HG03280 (cell line): ENCODE results near the gene BEGAIN.

Experiments
- ATAC-seq: cut with Tn5 transposase; IDR thresholded peaks from one replicate; pipeline ENCODE4 v1.9.1; 2021; ENCODE audit warnings: mild to moderate bottlenecking, moderate library complexity; ENCODE audit not compliant: unreplicated experiment

The BEGAIN gene

GRCh38 chr14:100554696-100555320 is 32.4 kb downstream of the BEGAIN start:
- no peak for ATAC-seq

DNA sequence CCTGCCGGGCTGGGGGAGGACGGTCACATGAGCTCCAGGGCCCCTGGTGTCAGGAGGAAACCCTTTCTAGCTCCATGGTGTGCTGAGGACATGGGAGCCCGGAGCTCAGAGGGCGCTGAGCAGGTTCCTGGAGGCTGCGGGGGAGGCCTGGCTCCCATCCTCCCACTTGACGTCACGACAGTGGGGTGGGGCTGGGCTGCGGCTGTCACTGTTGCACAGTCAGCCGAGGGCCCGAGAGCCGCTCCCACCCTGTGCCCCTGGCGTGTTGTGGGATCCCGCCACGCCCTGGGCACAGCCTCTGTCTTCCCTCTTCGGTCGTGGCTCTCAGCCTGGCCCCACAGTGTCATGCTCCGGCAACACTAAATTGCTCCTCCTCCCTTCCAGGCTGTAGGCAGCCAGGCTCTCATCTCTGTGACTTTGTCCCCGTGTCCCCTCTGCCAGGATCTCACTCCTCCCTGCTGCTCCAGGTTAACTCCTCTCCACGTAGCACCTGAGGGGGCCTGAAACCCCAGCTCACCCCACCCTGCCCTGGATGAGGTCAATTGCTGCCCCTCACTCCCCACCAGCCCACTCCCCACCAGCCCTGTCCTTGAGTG is 33.0 kb downstream of the BEGAIN start:
- ATAC-seq = no peak

DNA sequence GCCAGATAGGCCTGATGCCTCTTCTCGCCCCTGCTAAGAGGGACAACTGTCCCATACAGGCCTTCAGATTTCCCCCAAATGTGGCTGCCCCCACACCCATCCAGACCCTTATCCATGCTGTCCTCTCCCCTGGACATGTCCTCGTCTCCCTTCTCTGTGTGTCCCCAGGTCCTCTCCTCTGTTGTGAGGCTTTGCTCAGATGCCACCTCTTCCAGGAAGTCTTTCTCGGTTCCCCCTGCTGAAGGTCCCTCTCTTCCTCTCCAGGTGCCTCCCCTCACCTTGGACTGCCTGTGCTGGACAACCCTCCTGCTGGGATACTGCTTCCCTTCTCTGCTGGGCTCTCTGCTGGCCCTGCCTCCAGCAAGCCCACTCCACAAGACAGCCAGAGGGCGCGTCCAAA is 33.7 kb downstream of the BEGAIN start:
- no peak for ATAC-seq

DNA sequence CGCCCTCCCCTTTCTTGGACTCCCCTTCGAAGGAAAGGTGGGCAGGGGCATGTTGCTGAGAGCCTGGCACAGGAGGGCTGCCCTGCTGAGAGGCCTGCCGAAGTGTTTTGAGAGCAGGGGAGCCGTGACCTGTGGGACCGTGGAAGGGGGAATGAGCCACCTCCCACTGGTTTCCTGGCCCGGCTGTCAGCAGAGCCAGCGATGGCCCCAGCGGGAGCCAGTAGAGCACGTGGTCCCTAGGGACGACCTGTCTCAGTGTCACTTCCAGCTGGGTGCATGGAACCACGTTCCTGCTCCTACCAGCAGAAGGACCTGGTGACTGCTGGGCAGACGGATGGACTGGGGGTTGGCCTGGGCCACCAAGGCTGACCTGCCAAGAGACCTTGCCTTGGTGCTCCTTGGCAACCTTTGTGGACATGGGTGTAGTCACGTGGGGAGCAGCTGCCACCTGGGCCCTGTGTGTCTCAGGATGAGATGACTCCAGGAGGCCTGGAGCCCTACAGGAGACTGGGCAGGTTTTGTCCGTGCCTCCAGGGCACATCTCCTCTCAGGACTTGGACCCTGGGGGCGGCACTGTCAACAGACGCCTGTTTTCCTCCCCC is 34.6 kb downstream of the BEGAIN start:
- no peak for ATAC-seq

DNA sequence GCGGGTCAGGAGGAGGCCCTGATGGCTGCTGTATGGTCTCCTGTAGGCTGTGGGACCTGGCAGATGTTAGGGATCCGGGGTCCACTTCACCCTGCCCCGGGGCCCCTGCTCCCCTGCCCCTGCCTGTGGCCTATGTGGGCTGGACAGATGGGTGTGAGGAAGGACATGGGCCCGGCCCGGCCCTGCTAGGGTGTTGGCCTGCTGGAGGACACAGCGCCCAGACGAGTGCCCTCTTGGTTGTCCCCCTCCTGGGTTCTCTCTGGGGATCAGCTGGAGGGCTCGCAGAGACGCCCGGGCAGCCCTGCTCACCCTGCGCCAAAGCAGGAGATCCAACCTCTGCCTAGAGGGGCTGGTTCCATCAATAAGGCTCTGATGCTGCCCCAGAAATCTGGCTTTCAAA is 36.2 kb downstream of the BEGAIN start:
- ATAC-seq = no peak

DNA sequence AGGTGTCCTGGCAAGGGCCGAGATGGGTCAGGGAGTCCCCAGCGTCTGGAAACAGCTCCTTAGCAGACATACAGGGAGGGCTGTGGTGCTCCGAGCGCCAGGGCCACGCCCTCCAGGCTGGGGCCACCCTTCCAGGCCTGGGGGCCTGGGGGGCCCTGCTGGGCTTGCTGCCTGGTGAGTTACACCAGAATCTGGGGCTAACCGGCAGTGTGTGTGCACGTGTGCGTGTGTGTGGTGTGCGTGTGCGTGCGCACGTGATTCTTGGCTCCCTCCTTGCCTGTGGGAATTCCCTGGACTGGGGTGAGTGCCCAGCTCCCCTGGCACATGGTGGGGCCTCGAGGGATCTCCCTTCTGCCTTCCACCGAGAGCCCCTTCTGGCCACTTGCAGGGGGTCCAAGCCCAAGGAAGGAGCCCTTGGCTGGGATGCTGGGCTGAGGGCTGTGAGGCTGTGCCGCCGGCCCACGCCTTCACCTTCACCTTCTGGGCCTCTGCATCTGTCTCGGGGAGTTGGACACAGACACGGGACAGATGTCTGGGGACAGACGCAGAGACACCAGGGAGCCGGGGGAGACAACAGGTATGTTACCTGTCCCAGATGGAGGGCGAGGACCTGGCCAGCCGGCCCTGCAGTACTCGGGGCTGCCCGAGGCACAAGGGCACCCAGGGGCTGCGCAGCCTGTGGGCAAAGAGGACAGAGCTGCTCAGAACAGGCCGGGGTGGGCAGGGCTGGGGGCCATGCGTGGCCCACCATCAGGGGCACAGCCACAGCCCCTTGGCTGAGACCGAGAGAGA is 37.2 kb downstream of the BEGAIN start:
- no peak for ATAC-seq

- ATAC-seq = no peak
Observed at GRCh38 chr14:100548939-100549338, 38.3 kb downstream of the BEGAIN start.

DNA sequence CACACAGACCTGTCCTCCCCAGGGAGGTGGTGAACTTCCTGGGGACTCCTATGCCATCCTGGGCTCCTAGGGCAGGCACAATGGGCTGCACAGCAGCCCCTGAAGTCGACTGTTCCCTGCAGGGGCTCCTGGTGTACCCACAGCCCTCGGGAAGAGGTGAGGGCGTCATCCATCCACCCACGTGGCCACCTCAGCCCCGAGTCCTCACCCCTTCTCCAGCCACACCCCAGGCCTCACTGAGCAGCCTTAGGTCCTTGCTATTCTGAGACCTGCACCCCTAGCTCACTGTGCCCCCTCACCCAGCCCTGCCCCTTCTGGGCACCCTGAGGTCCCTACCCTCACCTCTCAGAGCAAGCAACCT is 38.9 kb downstream of the BEGAIN start:
- ATAC-seq = no peak

- ATAC-seq = no peak
Observed at GRCh38 chr14:100547633-100548294, 39.5 kb downstream of the BEGAIN start.

DNA sequence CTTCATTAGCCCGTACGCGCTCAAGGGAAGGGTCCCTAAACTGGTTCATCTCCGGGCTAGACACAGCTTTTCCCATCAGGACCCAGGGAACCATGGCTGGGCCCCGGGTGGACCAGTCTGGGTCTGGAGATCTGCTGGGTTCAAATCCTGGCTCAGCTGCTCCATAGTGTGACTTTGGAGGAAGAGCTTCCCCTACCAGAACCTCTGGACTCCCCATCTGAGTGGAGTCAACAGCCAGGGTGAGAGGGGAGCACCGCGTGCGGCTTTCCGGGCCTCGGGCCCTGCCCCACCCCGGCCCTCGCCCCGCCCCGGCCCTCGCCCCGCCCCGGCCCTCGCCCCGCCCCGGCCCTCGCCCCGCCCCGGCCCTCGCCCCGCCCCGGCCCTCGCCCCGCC is 41.2 kb downstream of the BEGAIN start:
- ATAC-seq = no peak

DNA sequence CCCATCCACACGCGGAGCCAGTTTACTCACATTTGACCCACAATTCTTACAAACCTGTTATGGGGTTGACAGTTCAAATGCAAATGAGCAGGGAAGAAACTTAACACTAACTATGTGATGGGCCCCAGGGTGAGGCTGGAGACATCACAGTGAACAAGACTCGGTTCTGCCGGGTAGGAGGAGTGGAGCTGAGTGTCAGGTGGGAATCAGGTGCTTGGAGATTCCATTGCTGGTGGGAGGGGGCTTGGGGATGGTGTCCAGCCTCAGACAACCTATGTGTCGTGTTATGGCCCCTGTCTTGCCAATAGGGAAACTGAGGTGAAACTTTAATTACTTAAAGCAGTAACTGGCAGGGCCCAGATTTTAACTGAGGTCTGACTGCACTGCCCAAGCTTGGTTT is 41.9 kb downstream of the BEGAIN start:
- no peak for ATAC-seq

DNA sequence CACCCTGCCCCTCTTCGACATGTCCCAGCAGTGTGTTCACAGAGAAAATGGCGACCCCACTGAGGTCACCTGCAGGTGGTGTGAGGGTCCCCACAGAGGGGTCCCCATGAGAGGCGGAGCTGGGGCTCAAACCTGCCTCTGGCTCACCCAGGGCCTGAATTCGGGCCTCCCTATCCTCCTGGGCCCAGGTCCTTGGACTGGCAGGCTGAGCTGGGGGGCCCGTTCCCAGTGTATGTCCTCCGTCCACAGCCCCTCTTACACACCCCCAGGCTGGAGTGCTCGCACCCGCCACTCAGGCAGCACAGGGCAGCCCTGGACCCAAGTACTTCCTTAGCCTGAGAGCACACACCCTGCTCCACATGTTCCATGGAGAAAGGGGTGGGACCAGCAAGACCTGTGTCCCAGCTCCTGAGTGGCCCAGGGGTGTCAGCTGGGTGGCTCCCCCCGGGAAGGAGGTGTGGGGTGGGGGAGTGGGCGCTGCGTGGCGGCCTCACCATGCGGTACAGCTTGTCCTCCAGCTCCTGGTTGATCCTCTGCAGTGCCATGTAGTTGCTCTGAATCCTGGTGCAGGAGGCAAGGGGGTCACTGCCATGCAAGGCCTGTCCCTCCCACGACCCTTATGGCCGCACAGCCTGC is 42.6 kb downstream of the BEGAIN start:
- no peak for ATAC-seq

DNA sequence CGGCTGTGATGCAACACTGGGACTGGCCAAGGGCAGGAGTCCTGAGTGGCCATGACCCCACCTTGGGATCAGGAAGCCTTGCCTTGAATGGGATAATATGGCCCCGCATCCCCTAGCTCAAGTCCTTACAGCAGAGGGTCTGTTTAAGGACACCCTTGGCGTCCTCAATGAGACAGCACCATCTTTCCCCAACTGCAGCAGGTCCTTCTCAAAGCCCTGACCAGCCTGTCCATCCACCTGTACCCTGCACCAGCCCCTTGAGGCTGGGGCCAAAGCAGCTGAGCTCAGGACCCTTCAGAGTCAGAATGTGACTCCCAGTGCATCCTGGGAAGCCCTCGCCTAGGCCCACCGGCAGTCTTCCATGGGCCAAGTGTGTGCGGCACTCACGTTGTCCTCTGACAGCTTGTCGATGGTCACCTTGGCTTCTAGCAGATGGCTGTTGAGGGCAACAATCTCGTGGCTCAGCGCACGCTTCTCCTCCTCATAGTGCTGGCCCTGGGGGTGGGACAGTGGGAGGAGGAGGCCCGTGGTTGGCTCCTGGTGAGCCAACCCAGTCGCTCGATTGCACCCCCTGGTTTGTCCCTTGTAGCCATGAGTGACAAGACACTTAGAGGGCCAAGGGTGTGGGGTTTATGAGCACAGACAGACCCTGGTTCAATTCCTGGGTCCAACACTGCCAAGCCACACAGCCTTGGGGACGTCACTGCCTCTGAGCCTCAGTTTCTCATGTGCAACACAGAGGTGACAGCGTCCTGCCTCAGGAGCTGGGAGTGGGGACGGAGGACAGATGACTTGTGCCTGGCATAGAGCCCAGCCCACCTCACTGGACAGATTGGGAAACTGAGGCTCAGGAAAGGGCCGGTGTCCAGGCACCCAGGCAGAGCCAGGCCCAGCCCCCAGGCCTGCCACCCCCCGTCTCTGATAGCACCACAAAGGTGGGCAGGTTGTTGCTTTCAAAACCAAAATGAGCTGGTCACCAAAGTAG is 43.5 kb downstream of the BEGAIN start:
- ATAC-seq = no peak

DNA sequence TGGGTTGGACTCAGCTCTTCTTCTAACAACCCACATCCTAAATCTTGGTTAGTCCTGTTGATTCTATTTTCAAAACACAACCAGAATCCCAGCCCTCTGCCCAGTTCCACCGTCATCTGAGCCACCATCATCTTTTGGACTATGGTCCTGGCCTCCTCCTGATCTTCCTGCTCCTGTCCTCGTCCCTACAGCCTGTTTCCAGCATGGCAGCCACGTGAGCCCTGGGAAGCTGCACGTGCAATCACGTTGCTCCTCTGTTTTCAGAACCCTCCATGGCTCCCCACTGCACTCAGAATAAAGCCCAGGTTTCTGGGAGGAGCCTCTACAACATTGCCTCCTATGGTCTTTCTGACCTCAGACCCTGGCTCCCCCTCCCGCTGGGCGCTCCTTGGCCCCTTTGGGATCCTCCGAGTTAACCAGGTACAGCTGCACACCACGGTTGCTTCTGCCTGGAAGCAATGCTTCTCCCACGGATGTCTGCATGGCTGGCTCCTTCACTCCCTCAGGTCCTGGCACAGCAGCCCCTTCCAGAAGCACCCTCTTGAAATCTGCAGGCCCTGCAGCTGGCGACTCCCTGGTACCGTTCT is 44.5 kb downstream of the BEGAIN start:
- ATAC-seq = no peak

DNA sequence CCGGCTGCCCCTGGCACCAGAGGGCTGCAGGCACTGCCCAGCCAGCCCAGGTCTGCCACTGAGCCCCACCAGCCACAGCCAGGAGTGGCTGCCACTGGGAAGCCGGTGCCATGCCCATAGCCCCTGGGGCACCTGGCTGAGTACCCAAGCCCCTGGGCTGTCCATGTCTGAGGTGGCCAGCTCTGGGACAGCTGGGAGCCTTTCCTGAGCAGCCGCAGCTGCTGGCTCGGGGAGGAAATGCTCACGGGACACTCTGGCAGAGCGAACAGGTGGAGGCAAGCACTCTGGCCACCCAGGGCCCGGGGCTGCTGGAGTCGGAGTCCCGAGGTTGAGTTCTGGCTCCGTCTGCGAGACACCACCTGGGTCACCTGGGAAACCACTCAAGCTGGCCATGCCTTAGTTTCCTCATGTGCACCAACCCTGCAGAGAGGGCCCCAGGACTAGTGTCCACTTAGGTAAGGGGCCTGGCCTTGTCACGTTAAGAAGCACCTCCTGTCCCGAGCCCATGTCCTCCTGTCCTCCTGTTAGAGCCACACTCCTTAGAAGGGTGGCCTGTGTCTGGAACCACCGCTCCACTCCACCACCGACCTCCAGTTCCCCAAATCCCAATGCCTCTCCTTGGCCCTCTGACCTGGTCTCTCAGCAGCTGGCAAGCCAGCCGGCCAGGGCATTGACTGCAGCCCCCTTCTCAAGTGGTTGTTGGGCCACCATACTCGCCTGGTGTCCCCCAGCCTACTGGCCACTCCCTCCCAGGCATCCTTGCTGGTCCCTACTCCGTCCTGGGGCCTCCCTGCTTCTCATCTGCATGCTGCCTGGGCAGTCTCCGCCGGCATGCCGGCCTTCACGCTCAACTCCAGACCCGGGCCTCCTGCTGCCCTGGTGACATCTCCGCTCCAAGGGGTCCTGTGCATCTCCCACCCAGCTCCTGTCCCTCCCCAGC is 45.3 kb downstream of the BEGAIN start:
- ATAC-seq = no peak

DNA sequence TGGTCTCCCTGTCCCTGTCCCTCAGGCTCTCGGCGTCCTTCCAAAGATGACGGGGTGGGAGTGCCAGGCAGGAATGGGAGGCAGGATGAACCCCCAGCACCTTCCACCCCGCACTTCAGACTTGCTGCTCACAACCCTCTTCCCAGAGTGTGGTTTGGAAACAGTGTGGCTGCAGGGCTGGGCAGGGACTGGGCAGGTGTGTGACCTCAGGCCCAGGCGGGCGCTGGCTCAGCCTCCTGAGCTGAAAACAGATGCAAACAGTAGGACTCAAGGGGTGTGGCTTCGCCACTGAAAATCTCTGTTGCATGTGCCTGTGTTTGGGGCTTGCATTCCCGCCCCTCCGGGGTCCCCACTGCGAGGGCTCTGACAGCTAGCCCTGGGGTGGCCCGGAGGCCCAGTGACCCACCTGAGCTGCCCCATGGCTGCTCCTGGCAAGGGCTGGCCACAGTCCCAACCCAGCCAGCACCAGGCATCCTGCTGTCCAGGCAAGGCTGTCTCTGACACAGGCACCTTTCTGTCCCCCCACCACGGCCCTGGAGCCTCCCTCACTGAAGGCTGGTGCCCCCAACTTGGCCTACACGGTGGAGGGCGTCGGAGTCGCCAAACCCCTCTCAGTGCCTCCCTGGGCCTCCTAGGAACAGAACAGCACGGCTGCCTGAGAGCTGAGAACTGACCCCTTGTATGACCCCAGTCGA is 46.1 kb downstream of the BEGAIN start:
- no peak for ATAC-seq

DNA sequence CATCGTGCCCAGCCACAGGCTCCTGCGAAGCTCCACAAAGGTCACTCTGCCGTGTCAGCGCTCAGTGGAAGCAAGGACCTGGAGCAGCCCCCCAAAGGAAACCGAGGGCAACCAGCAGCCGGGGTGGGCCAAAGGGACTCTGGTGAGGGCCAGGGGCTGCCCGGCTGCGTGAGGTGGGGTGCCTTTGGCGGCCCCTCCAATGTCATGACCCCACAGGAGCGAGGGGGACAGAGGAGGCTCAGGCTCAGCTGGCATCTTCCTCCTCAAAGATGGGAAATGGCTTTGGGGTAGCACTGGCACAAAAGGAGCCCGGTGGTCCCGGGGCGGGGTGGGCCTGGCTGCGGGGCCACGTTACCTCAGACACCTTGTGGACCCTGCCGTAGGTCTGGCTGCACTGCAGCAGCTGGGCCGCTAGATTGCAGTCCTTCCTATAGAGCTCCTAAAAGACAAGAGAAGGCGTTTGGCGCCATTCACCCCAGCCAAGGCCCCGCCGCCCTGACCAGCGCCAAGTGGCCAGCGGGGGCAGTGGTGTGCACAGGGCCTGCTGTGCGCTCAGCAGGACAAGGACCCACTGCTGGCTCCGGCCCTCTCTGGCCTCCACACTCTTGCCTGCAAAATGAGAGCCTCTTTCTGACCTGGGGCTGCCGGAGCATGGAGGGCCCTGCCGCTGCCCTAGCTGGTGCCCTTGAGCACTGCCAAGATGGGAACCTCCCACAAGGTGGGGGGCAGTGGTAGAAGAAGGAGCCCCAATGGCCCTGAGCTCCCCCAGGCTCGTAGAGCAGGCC is 46.9 kb downstream of the BEGAIN start:
- no peak for ATAC-seq
